GM23338 (cell line): ENCODE data around the gene WDR45B. TPM values are rescaled to one million over a fixed set of nuclear protein-coding genes. Genes with fewer than 3 reads are reported as not detected.

ENCODE experiments used
- ATAC-seq: fragments of 200-7000 bp; cut with Tn5 transposase; 3 replicates; pipeline ENCODE4 v1.9.1; 2020
- DNase-seq: peaks from one replicate; pipeline ENCODE4 v3.0.0-alpha.2; 2015; ENCODE audit warnings: low spot score
- H2AFZ ChIP-seq: fragments of 200-600 bp; sonication (generic); 2 replicates; pipeline ENCODE4 v1.8.0; 2016; ENCODE audit warnings: antibody characterized with exemption, mild to moderate bottlenecking, moderate library complexity
- H3F3A ChIP-seq: fragments of 200-600 bp; sonication (generic); replicated peaks from 2 replicates; pipeline ENCODE4 v1.8.0; 2017; ENCODE audit warnings: antibody characterized with exemption, mixed run types, low read depth
- H3K27ac ChIP-seq: fragments of 200-600 bp; sonication (generic); 2 replicates; pipeline ENCODE4 v1.6.1; 2016; ENCODE audit warnings: low read depth
- H3K27me3 ChIP-seq: fragments of 200-600 bp; sonication (generic); 2 replicates; pipeline ENCODE4 v1.8.0; 2016; ENCODE audit warnings: mild to moderate bottlenecking, mixed run types, moderate library complexity; ENCODE audit not compliant: insufficient read depth
- H3K36me3 ChIP-seq: fragments of 200-600 bp; sonication (generic); 2 replicates; pipeline ENCODE4 v1.8.0; 2016; ENCODE audit warnings: mild to moderate bottlenecking; ENCODE audit not compliant: insufficient read depth
- H3K4me1 ChIP-seq: fragments of 200-600 bp; sonication (generic); 2 replicates; pipeline ENCODE4 v1.8.0; 2016; ENCODE audit warnings: mild to moderate bottlenecking, moderate library complexity; ENCODE audit not compliant: insufficient read depth
- H3K4me2 ChIP-seq: fragments of 200-600 bp; sonication (generic); 2 replicates; pipeline ENCODE4 v1.7.1; 2017; ENCODE audit warnings: mixed run types
- H3K4me3 ChIP-seq: fragments of 200-600 bp; sonication (generic); 2 replicates; pipeline ENCODE4 v1.6.1; 2016; ENCODE audit warnings: mixed run types
- H3K79me2 ChIP-seq: fragments of 200-600 bp; sonication (generic); replicated peaks from 2 replicates; pipeline ENCODE4 v1.8.0; 2017; ENCODE audit warnings: mild to moderate bottlenecking; ENCODE audit not compliant: insufficient read depth
- H3K9me2 ChIP-seq: fragments of 200-600 bp; sonication (generic); 2 replicates; pipeline ENCODE4 v1.8.0; 2017; ENCODE audit not compliant: insufficient read depth
- H4K20me1 ChIP-seq: fragments of 200-600 bp; sonication (generic); replicated peaks from 2 replicates; pipeline ENCODE4 v1.8.0; 2017; ENCODE audit warnings: mild to moderate bottlenecking; ENCODE audit not compliant: insufficient read depth
- H3K27ac Mint-ChIP-seq: 2 replicates; pipeline ENCODE4 v1.8.0; 2020; ENCODE audit warnings: inconsistent platforms, mild to moderate bottlenecking, moderate library complexity, mixed read lengths
- H3K27me3 Mint-ChIP-seq: 3 replicates; pipeline ENCODE4 v1.8.0; 2022; ENCODE audit warnings: low read depth, mild to moderate bottlenecking, moderate library complexity, mixed read lengths, inconsistent platforms; ENCODE audit not compliant: insufficient read depth, poor library complexity
- H3K36me3 Mint-ChIP-seq: 3 replicates; pipeline ENCODE4 v1.8.0; 2021; ENCODE audit warnings: low read depth, mild to moderate bottlenecking, inconsistent platforms, moderate library complexity, mixed read lengths
- H3K4me1 Mint-ChIP-seq: 3 replicates; pipeline ENCODE4 v1.8.0; 2020; ENCODE audit warnings: mild to moderate bottlenecking, inconsistent platforms, mixed read lengths
- H3K4me3 Mint-ChIP-seq: 3 replicates; pipeline ENCODE4 v1.8.0; 2021; ENCODE audit warnings: moderate library complexity, mild to moderate bottlenecking, inconsistent platforms, mixed read lengths
- H3K9me3 Mint-ChIP-seq: 3 replicates; pipeline ENCODE4 v1.8.0; 2020; ENCODE audit warnings: moderate library complexity, mild to moderate bottlenecking, inconsistent platforms, mixed read lengths
- CREB1 ChIP-seq: fragments of 250-450 bp; sonication (Bioruptor Pico); IDR thresholded peaks from 2 replicates; pipeline ENCODE4 v1.5.0; 2020; ENCODE audit warnings: low read depth, mild to moderate bottlenecking, moderate library complexity
- ETS1 ChIP-seq: IDR thresholded peaks from 2 replicates; pipeline ENCODE4 v1.6.1; 2016; ENCODE audit warnings: antibody characterized with exemption
- EZH2 ChIP-seq: fragments of 200-600 bp; sonication (generic); IDR thresholded peaks from one replicate; pipeline ENCODE4 v1.8.0; 2017; ENCODE audit warnings: antibody characterized with exemption, mild to moderate bottlenecking, low read depth; ENCODE audit not compliant: unreplicated experiment
- JUNB ChIP-seq: IDR thresholded peaks from one replicate; pipeline ENCODE4 v1.6.1; 2016; ENCODE audit warnings: antibody characterized with exemption; ENCODE audit not compliant: unreplicated experiment
- NANOG ChIP-seq: IDR thresholded peaks from 2 replicates; pipeline ENCODE4 v1.6.1; 2016; ENCODE audit warnings: antibody characterized with exemption, borderline replicate concordance
- REST ChIP-seq: IDR thresholded peaks from one replicate; pipeline ENCODE4 v1.6.1; 2018; ENCODE audit warnings: antibody characterized with exemption; ENCODE audit not compliant: unreplicated experiment
- STAT1 ChIP-seq: IDR thresholded peaks from one replicate; pipeline ENCODE4 v1.6.1; 2016; ENCODE audit warnings: antibody characterized with exemption; ENCODE audit not compliant: unreplicated experiment
- ZNF114 ChIP-seq: fragments of 250-450 bp; sonication (Bioruptor Pico); IDR thresholded peaks from 2 replicates; pipeline ENCODE4 v1.5.0; 2020; ENCODE audit warnings: mild to moderate bottlenecking, moderate library complexity
- ZNF462 ChIP-seq: fragments of 250-450 bp; sonication (Bioruptor Pico); IDR thresholded peaks from 2 replicates; pipeline ENCODE4 v1.5.0; 2020; ENCODE audit warnings: mild to moderate bottlenecking, moderate library complexity
- polyA plus RNA-seq: library from polyadenylated mRNA; unstranded; fragments of >200 nt; fragmentation: Nextera tagmentation; extraction: Ambion mirVana; gene quantifications from 2 replicates; pipeline ENCODE4 v1.2.1, GENCODE V29; 2016
- total RNA-seq: library from RNA; depleted of rRNA; stranded (reverse); fragments of >200 nt; shearing (Covaris generic); gene quantifications from 2 replicates; pipeline ENCODE4 v1.2.3, GENCODE V29; 2014

WDR45B gene
- total and polyA plus RNA-seq, 2 experiments from 2014 or later, result 69.4 to 96.4 TPM

GRCh38 chr17:82677353-82677925 is 29.2 kb upstream of the WDR45B start:
- TF ChIP-seq JUNB, result no peak
- no peak for TF ChIP-seq EZH2
- no peak for TF ChIP-seq ZNF114 (CRISPR knock-in tag)
- TF ChIP-seq ETS1, result no peak
- TF ChIP-seq CREB1, result no peak
- no peak for TF ChIP-seq STAT1
- TF ChIP-seq ZNF462 (CRISPR knock-in tag), result no peak
- TF ChIP-seq REST, result no peak
- no peak for TF ChIP-seq NANOG
- H3K4me3 Mint-ChIP-seq, result no peak overlapping the region
- Histone ChIP-seq H3F3A (no peaks in the 10 kb centered on the region), H3K79me2 (no peaks in the 10 kb centered on the region), H2AFZ (no peak overlapping the region), H3K27me3 (no peaks in the 10 kb centered on the region), H3K4me1 (no peaks in the 10 kb centered on the region), H3K4me2 (no peak overlapping the region), H3K36me3 (no peaks in the 10 kb centered on the region), H3K9me2 (no peaks in the 10 kb centered on the region), H3K4me3 (no peak overlapping the region), H4K20me1 (no peaks in the 10 kb centered on the region), H3K27ac (no peak overlapping the region)
- DNase-seq, result no peak
- no peaks in the 10 kb centered on the region; the same call in 2 of the 3 replicates for H3K36me3 Mint-ChIP-seq
- ATAC-seq, result no peak; the same call in 2 of the 3 replicates
- H3K4me1 Mint-ChIP-seq, result no peaks in the 10 kb centered on the region
- peaks cover 9% of the 10 kb centered on the region; the same call in 2 of the 3 replicates for H3K9me3 Mint-ChIP-seq
- no peak overlapping the region for H3K27ac Mint-ChIP-seq
- peaks cover 7% of the 10 kb centered on the region for H3K27me3 Mint-ChIP-seq
